ENCODE data around the gene PNPLA5. TPM values are rescaled to one million over a fixed set of nuclear protein-coding genes. Genes with fewer than 3 reads are reported as not detected.
A peak's percentile ranks its signal among the peaks of the same experiment; 100 is the strongest.

PNPLA5 gene
- total RNA-seq, 1 experiment from 2014 or later, result not detected

DNA sequence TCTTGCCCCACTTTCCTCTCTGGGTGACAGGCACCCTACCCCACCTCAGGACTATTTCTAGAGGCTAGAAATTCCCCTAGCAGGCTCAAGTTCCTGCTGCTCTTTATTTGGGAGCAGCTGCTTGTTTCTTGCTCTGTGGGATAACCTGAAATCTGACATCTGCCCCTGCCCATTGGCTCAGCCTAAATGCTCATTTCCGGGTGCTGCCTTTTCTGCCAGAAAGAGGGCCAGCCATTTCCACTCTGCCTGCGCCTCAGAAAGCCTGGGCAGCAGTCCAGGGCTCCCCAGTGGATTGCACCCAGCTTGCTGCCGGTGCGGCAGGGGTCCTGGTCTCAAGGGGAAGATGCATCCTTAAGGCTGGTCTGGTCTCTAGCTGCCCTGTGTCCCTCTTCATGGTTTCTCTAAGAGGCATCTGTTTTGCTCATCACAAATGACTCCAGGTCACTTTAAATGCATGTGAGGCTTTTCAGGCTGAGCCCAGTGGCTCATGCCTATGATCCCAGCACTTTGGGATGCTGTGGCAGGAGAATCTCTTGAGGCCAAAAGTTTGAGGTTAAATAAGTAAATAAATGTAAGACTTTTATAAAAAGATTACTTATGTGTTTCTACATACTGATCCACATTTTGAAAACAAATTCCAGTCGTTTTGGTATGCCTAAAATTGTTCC is 10.3 kb upstream of the PNPLA5 start:
- peak; percentile 80 for DNase-seq (ENCODE audit: low spot score)

DNA sequence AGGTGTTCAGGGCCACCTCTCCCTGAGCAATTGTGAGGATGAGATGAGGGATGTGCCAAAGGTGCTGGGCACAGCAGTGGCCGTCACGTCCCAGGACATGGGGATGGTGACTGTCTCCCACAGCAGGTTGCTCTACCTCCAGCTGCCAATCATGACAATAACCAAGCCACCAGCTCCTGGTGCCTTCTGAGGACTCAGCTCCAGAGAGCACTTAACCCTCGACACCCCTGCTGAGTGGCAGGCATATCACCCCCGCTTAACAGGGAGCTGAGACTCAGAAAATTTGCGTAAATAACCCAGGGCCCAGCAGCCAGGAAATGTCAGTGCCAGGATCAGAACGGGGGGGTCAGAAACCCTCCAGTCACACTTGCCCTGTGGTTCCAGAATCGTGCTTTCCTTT is 8.4 kb upstream of the PNPLA5 start:
- no peak for DNase-seq (ENCODE audit: low spot score)

DNA sequence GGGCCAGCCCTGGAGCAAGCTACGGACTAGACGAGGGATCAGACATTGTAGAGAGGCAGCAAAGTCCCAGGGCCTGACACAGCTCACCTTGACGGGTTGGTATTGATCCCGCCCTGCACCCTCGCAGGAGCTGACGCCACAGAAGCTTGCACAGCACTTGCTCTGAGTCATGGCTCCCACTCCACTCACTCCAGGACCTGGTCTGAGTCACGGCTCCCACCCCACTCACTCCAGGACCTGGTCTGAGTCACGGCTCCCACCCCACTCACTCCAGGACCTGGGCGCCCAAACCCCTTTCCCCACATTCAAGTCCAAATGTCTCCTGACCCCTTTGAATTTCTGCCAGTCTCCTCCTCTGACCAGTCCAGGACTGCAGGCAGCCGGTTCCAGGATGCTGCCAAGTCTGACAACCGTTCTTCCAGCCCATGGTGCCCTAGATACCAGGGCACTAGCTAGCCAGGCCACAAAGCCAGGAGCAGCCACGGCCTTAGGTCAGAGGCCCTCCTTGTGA is 6.0 kb upstream of the PNPLA5 start:
- DNase-seq (ENCODE audit: low spot score), result peak; percentile 54

DNA sequence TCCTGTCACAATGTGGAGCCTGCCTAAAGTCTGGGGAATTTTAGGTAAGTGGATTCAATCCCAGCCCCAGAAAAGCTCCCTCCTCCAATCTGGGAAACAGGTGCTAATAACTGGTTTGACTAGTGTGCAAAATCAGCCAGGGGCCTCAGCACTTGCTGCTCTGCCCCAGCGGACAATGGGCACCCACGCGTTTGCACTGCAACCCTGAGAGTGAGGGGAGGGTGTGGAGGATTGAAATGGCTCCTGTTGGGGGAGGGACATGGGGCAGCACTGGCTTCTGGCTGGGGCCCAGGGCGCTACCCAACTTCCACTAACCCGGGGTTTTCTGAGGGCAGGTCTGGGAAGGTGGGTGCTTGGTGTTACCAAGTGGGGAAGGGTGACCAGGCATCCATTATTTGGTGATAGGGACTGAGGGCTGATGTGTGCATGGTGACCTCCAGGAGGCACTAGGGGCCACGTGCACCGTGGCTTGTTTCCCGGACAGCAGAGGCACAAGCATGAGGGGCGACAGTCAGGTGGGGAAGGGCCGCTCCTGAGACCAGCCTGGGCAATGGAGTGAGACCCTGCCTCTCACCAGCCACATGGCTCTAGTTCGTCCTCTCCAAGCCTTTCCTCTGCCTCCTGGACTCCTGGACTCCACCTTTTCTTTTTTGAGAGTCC is 4.3 kb upstream of the PNPLA5 start:
- no peak for DNase-seq (ENCODE audit: low spot score)

DNA sequence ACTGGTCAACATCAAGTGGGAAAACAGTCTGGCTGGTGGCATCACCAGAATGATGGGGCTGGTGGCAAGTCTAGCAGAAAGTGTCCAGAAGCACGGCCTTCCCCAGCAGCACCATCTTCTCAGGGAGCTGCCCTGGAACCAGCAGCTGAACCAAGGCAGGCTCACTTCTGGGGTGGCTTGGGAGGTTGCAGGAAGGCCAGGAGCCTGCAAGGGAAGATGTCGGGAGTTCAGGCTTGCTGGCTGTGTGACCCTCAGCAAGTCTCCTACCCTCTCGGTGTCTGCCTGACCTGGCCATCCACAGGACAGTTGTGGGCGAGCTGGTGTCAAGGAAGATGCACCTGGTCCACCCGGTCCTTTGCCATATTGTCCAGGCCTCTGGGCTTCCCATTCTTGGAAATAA is 2.3 kb upstream of the PNPLA5 start:
- DNase-seq (ENCODE audit: low spot score), result no peak

DNA sequence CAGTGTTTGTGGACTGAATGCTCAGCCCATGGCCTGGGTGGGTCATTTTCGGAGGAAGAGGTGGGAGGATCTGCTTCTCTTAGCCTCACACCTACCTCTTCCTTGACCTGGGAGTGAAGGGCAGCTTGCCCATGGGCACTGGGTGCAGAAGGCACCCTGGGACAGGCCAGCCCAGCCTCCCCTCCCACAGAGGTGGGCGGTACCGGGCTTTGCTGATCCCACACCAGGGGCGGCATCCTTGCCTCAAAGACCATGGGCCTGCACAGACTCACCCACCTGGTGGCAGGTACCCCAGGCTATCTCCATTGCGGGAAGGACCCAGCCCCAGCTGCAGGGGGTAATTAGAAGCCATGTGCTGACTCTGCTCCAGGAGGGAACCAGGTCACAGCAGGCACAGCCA is 1.5 kb upstream of the PNPLA5 start:
- no peak for DNase-seq (ENCODE audit: low spot score)

DNA sequence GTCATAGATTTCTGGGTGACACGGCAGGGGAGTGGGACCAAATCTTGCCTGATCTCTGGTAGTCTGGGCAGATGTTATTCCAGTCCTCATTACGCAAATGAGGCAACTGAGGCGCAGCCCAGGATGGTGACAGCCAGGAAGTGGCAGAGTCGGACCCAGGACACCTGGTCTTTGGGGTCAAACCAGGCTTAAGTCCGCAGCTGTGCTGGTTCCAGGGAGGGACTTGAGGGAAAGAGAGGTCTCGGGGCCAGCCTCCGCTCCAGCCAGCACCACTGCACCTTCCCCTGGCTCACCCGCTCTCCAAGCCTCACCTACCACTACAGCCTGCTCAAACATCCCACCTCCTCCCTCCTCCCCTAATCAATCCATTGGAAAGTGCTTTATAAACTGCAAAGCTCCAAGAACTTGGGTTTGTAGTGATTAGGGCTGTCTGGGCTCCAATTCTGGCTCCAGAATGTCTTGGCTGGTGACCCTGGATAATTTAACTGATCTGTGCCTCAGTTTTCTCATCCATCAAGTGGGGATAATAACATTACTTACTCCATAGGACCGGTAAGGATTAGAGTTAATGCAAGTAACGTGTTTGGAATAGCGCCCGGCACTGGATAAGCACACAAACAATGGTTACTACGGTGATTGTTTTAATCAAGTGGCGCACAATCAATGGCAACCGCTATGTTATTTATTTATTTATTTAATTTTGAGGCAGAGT is 526 bp upstream of the PNPLA5 start:
- DNase-seq (ENCODE audit: low spot score), result no peak

DNA sequence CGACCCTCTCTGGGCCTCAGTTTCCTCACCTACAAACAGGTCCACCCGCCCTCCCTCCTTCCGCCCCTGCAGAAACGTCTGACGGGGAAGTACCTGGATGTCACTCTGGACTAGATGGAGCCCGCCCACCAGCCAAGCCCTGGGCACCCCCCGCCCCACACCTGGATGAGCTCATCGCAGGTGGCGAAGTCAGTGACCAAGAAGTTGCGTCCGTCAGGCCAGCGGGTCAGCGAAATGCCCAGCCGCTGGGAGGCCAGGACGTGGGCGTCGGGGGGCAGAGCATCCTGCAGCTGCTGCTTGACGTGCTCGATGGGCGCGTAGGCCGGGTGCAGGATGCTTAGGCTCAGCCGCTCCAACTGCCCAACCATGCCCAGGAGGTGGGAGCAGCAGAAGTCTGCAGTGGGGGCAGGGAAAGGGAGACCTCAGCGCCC is 897 bp downstream of the PNPLA5 start:
- no peak for DNase-seq (ENCODE audit: low spot score)

DNA sequence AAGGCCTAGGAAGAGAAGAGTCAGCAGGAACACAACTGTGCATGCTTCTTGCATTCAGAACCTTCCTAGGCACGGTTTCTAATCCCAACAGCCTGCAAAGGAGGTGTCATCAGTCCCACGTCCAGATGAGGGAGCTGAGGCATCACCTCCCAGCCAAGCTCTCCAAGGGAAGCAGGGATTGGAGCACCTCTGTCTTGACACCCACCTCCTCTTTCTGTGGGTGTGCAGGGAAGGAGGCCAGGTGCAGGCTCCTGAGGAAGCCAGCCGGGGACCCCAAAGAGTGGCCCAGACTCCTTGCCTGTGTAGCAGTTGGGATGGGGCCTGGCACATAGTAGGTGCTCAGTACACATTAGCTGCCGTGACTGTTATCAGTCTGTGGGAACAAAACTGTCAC is 2.0 kb downstream of the PNPLA5 start:
- DNase-seq (ENCODE audit: low spot score), result peak; percentile 21

DNA sequence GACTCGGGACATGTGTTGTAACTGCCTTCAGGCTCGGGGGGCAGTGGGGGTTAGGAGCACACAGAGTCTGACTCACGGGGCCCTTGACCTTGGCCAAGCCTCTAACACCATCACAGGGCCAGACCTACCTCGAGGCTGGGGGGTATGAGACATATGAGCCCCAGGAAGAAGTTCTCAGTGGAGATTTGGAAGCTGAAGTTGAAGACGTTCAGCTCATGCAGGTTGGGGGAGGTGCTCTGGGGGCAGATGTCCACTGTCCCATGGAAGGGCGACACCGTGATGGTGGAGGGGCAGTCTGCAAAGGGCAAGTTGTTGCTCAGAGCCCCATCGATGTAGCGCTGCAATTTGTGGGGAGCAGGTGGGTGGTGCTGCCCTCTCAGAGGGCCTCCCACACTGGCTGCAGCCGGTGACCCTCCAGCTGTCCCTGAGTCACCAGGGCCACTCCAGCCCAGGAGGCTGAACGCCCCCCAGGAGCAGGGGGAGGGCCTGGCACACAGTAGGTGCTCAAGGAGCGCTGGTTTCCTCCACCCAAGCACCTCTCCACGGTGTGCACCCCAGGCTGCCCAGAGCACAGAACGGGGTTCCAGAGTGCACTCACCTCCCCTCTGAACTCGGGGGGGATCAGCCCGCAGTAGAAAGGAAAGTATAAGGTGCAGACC is 2.5 kb downstream of the PNPLA5 start:
- DNase-seq (ENCODE audit: low spot score), result no peak

DNA sequence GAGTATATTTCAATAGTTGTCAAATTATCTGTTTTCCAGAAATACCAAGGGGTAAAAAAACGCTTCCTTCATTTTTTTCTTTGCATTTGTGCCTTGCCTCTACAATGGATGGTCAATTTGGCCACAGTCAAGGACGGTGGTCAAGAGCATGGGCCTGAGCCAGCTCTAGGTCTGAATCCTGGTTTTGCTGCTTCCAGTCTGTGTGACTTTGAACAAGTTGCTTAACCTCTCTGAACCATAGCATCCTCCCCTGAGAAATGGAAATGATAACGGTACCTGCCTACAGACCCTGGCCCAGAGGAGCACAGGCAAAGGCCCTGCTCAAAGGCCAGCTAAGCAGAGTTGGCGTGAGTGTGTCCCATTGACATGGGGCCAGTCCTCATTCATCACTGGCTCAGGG is 3.1 kb downstream of the PNPLA5 start:
- DNase-seq (ENCODE audit: low spot score), result no peak

DNA sequence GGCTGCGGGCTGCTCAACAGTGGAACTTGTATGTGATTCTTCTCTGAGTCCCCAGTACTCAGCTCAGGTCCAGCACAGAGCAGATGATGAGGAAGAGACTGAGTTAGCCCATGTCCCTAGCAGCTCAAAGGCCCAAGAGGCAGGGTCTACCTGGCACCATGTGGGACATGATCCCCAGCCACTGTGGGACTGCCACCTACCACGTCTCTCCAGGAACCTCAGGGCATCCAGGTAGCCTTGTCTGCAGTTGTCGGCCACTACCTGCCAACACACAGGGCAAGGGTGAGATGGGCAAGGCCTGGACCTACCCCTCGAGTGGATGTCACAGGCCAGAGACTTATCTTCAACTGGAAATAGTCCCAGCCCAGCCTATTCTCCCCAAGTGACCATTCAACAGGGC is 4.4 kb downstream of the PNPLA5 start:
- no peak for DNase-seq (ENCODE audit: low spot score)

DNA sequence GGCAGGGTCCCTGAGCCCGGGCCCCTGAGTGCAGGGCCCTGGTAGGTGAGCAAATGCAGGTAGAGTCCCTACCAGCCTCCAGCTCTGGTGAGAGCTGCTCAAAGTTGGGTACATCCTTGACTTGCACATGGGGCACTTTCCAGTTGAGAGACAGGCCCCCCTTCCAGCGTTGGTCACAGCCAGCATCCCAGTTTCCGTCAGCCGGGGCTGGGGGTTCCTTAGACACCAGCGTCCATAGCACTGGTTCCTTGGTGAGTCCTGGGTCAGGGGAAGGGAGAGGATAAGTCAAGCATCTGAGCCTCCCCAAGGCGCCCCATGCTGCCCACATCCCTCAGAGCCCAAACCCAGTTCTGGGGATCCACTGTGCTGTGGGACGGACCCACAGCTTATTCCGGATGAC is 5.6 kb downstream of the PNPLA5 start:
- DNase-seq (ENCODE audit: low spot score), result no peak

DNA sequence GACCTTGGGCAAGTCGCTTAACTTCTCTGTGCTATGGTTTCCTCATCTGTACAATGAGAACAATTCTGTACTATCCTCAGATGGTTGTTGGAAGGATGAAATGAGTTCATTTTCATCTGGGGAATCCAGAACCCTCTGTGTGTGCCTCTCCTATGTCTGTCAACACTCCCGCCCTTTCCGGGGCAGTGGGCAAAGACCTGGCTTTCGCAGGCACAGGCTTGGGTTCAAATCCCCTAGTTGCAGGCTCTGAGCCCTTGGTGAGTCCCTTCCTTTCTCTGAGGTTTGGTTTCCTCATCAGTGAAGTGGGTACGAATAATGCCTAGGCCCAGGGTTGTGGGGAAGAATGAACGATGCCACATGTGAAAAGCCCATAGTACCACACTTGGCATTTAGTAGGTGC is 6.0 kb downstream of the PNPLA5 start:
- DNase-seq (ENCODE audit: low spot score), result no peak

DNA sequence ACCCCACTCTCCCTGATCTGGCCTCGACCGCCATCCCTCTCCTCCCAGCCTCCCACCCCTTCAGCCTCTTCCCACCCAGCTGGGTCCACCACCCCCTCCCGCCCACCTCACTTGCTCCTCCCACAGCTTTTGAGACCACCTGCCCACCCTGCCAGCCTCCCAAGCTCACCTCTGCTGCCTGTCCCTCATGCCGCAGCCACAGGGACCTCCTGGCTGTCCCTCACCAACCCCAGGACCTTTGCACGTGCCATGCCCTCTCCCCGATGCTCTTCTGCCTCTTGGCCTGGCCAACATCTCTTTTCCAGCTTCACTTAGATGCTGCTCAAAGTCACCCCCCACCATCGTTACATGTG is 6.5 kb downstream of the PNPLA5 start:
- DNase-seq (ENCODE audit: low spot score), result no peak

DNA sequence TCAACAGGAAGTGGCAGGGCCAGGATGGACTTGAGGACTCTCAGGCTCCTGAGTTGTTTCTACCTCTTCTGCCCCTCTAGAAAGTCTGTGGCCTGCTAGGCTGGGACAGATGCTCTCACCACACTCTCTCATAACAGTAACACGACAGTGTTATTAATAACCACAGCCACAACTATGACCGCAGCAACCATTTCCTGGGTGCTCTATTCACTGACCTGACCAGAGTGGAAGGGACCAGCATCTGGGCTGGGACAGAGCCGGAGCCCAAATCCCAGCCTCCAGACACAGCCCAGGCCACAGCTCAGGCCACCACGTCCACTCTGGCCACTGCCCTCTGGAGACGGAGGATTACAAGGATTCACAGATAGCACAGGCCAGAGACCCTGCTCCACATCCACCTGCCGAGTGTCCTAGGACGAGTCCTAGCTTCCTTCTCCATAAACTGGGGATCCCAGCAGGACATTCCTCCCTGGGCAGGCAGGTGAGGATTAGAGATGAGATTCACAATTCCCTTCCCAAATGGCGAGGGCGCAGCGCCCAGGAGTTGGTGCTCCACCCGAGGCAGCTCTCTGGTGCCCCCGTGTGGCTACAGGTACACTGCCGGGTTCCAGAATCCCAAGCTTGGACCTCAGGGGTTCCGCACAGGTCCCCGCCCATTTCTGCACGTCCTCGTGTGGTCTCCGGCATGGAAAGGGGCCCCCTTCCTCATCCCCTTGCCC is 7.1 kb downstream of the PNPLA5 start:
- no peak for DNase-seq (ENCODE audit: low spot score)

DNA sequence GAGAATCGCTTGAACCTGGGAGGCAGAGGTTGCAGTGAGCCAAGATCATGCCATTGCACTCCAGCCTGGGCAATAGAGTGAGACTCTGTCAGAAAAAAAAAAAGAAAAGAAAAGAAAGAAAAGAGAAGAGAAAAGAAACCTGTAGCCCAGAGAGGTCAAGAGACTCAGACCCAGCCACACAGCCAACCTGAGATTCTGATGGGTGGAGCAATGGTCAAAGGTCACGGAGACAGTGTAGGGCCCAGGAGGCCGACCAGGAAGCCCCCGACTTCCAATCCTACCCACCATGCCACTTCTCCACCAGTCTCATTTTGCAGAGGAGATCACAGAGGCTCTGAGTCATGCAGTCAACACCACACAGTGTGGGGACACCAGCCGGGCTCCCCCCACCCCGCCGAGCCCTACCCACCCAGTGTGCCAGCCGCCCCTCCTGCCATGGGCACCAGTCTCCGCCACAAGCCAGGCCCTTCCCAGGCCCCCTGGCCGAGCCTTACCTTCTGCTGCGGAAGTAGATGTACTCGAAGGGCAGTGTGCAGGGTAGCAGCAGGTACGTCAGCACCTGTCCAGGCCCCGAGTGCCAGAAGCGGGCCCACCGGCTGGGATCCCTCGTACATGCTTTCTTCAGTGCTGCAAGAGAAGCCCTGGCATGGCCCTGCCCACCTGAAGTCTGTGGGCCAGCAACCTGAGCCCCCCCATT is 7.9 kb downstream of the PNPLA5 start:
- no peak for DNase-seq (ENCODE audit: low spot score)

DNA sequence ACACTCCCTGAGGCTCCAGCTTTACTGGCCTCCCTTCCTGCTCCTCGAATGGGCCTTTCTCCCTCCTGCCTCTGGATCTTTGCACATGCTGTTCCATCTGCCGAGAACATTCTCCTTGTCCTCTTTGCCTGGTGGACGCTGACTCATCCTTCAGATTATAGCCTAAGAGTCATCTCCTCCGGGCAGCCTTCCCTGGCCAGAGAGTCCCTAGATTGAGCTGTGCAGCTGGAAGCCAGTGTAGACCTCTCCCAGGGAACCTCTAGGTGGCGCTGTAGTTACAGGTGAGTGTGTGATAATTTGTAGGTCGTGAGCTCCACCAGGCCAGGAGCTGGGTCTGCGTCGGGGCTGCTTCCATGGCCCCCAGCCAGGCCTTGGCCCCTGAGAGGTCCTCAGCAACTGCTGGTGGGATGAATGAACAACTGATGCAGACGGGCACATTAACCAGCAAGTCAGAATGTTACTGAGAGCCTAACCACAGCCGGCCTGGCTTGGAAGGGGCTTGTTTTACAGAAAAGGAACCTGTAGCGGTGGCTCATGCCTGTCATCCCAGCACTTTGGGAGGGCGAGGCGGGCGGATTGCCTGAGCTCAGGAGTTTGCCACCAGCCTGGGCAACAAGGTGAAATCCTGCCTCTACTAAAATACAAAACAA is 8.7 kb downstream of the PNPLA5 start:
- DNase-seq (ENCODE audit: low spot score), result peak; percentile 66

DNA sequence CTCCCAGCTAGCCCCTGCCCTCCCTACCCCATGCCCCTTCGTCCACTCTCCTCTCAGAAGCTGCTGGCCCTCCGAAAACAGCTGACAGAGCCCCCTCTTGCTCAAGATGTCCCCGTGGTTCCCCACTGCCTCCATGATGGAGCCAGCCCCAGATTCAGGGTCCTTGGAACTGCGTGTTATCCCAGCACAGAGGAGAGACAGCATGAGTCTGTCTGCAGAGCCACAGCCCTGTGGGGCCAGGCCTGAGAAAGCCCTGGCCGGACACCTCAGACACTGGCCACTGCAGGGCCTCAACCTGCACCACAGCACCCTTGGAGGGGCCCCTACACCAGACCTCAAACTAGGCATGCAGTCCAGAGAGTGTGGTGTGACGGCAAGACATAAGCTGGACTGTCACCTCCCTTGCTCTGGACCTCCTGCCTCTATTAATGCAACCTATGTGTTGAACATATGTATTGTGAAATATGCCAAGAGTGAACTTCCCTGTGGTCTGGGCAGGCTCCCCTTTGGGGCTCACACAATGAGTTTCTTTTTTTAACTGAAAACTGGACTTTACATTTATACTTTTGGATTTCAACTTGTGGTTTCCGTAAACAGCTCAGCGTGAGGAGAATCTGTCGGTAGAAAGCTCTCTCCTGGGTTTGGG is 9.6 kb downstream of the PNPLA5 start:
- no peak for DNase-seq (ENCODE audit: low spot score)
